Esophagus muscularis mucosa (tissue), 4 donors: ENCODE data around the gene VSIG4. TPM values are rescaled to one million over a fixed set of nuclear protein-coding genes. Genes with fewer than 3 reads are reported as not detected.

ENCODE experiments used
- DNase-seq: peaks from one replicate; pipeline ENCODE4 v3.0.0-alpha.2; 2017; ENCODE audit errors: extremely low spot score
- H3K27ac ChIP-seq, 4 donors: fragments of 200-600 bp; sonication (generic); replicated peaks in 1 of 4; 1 replicate in 3 of 4; 2 replicates in 1 of 4; pipeline ENCODE4 v1.5.1; 2016 to 2019; ENCODE audit warnings: mild to moderate bottlenecking in 1 of 4
- H3K27me3 ChIP-seq, 4 donors: fragments of 200-600 bp; sonication (generic); one replicate each; pipeline versions ENCODE4 v1.5.1 to v1.6.0; 2016 to 2019
- H3K36me3 ChIP-seq, 4 donors: fragments of 200-600 bp; sonication (generic); one replicate each; pipeline ENCODE4 v1.5.1; 2016 to 2019
- H3K4me1 ChIP-seq, 4 donors: fragments of 200-600 bp; sonication (generic); one replicate each; pipeline ENCODE4 v1.5.1; 2016 to 2019
- H3K4me3 ChIP-seq, 4 donors: fragments of 200-600 bp; sonication (generic); 1 replicate in 2 of 4; 2 replicates in 2 of 4; pipeline ENCODE4 v1.5.1; 2016 to 2019; ENCODE audit warnings: mild to moderate bottlenecking in 4 of 4, moderate library complexity in 1 of 4
- H3K9me3 ChIP-seq, 4 donors: fragments of 200-600 bp; sonication (generic); 1 replicate in 3 of 4; 2 replicates in 1 of 4; pipeline ENCODE4 v1.5.1; 2016 to 2019
- CTCF ChIP-seq, 3 experiments: fragments of 200-600 bp in 2 of 3; fragments of 450-650 bp in 1 of 3; sonication (generic) in 2 of 3; IDR thresholded peaks; one replicate each; pipeline ENCODE4 v1.5.1; 2017 to 2019; ENCODE audit warnings: antibody characterized with exemption in 3 of 3, mild to moderate bottlenecking in 2 of 3, moderate library complexity in 1 of 3
- EP300 ChIP-seq: sonication (generic); formaldehyde crosslinking; IDR thresholded peaks from one replicate; pipeline ENCODE4 v1.6.1; 2017; ENCODE audit warnings: antibody characterized with exemption
- POLR2A ChIP-seq: fragments of 450-650 bp; IDR thresholded peaks from one replicate; pipeline ENCODE4 v1.6.1; 2017; ENCODE audit warnings: antibody characterized with exemption, moderate library complexity, mild to moderate bottlenecking, low read depth
- POLR2AphosphoS5 ChIP-seq, 2 donors: sonication (generic); formaldehyde crosslinking; IDR thresholded peaks; one replicate each; pipeline ENCODE4 v1.6.1; 2017; ENCODE audit warnings: antibody characterized with exemption in 2 of 2
- WGBS: methylation state at CpG from one replicate; pipeline ENCODE4 v1.1.5; 2018; 5-methylcytosine and 5-hydroxymethylcytosine counted together
- intact Hi-C: fragments of 100-400 bp; cut with DNase I; formaldehyde crosslinking; loops from one replicate; pipeline ENCODE4 v1.15.1; 2023
- total RNA-seq, 4 donors: library from RNA; depleted of rRNA; stranded (reverse); fragments of >200 nt; gene quantifications; one replicate each; pipeline versions ENCODE4 v1.1.0 to v1.2.1, GENCODE V29; 2016

Gene VSIG4
- total RNA-seq, 4 donors from 2014 or later: 64.0 to 164 (median 114) TPM

- intact Hi-C loops: no loop called here
- H3K27me3 ChIP-seq: peaks cover 0 to 4% (median 0%) of the 10 kb centered on the region in 4 donors
- 42% methylated on average over 7 of the region's 7 CpGs for WGBS
- DNase-seq: no peak
- H3K36me3 ChIP-seq: no peaks in the 10 kb centered on the region
- no peaks in the 10 kb centered on the region for H3K9me3 ChIP-seq
- no peak overlapping the region for H3K4me3 ChIP-seq
- TF ChIP-seq CTCF (IDR thresholded peaks at IDR 0.05) (peak in 2 of 3 experiments; percentile 6 to 20), EP300 (no peak)
- H3K4me1 ChIP-seq: no peaks in the 10 kb centered on the region
- no peak overlapping the region for H3K27ac ChIP-seq
Measured at GRCh38 chrX:66030505-66031317, 9.2 kb downstream of the VSIG4 start.

GRCh38 chrX:66028936-66029335 lies 10.9 kb downstream of the VSIG4 start:
- Histone ChIP-seq H3K4me3 (no peak overlapping the region), H3K27ac (no peak overlapping the region), H3K4me1 (no peaks in the 10 kb centered on the region), H3K36me3 (no peaks in the 10 kb centered on the region), H3K27me3 (peaks cover 0 to 4% (median 0%) of the 10 kb centered on the region in 4 donors), H3K9me3 (no peaks in the 10 kb centered on the region)
- TF ChIP-seq POLR2AphosphoS5 (IDR thresholded peaks at IDR 0.05) (no peak), POLR2A (no peak), CTCF (IDR thresholded peaks at IDR 0.05) (no peak), EP300 (no peak)
- DNase-seq: no peak
- 65% methylated on average over 2 of the region's 2 CpGs for WGBS
- intact Hi-C loops: no loop called here

- 41% methylated on average over 2 of the region's 2 CpGs for WGBS
- intact Hi-C loops: no loop called here
- no peaks in the 10 kb centered on the region for H3K36me3 ChIP-seq
Measured at GRCh38 chrX:66024570-66024969, 15.3 kb downstream of the VSIG4 start.

GRCh38 chrX:66024092-66024467 lies 15.8 kb downstream of the VSIG4 start:
- 63% methylated on average over 1 of the region's 1 CpG for WGBS
- Histone ChIP-seq H3K27ac (no peak overlapping the region), H3K9me3 (no peaks in the 10 kb centered on the region), H3K4me3 (no peak overlapping the region), H3K27me3 (peaks cover 0 to 3% (median 0%) of the 10 kb centered on the region in 4 donors), H3K36me3 (no peaks in the 10 kb centered on the region), H3K4me1 (no peaks in the 10 kb centered on the region)
- DNase-seq: no peak
- intact Hi-C loops: no loop called here
- no peak for TF ChIP-seq POLR2AphosphoS5 (IDR thresholded peaks at IDR 0.05)
- no peak for TF ChIP-seq POLR2A
- TF ChIP-seq EP300: no peak
- TF ChIP-seq CTCF (IDR thresholded peaks at IDR 0.05): no peak

More at GRCh38 chrX:66024570-66024969, 15.3 kb downstream of the VSIG4 start:
- Histone ChIP-seq H3K4me1 (no peaks in the 10 kb centered on the region), H3K9me3 (no peaks in the 10 kb centered on the region), H3K27me3 (peaks cover 0 to 3% (median 0%) of the 10 kb centered on the region in 4 donors), H3K4me3 (no peak overlapping the region), H3K27ac (no peak overlapping the region)
- TF ChIP-seq CTCF (IDR thresholded peaks at IDR 0.05) (no peak), POLR2A (no peak), POLR2AphosphoS5 (IDR thresholded peaks at IDR 0.05) (no peak), EP300 (no peak)
- DNase-seq: no peak
